GM21717 (cell line): ENCODE measurements around the gene BNC2.
"Not testable (repeated sequence)": the region's sequence is repeated elsewhere in the genome, so short reads cannot be mapped to it uniquely, and the experiment has no call there.

ENCODE experiments used
- ATAC-seq: cut with Tn5 transposase; IDR thresholded peaks from one replicate; pipeline ENCODE4 v1.9.1; 2021; ENCODE audit warnings: mild to moderate bottlenecking, moderate library complexity; ENCODE audit not compliant: unreplicated experiment

Gene BNC2

GRCh38 chr9:16469184-16469583 lies 401.3 kb downstream of the BNC2 start:
- no peak for ATAC-seq

GRCh38 chr9:16461851-16462250 lies 408.6 kb downstream of the BNC2 start:
- ATAC-seq = no peak

DNA sequence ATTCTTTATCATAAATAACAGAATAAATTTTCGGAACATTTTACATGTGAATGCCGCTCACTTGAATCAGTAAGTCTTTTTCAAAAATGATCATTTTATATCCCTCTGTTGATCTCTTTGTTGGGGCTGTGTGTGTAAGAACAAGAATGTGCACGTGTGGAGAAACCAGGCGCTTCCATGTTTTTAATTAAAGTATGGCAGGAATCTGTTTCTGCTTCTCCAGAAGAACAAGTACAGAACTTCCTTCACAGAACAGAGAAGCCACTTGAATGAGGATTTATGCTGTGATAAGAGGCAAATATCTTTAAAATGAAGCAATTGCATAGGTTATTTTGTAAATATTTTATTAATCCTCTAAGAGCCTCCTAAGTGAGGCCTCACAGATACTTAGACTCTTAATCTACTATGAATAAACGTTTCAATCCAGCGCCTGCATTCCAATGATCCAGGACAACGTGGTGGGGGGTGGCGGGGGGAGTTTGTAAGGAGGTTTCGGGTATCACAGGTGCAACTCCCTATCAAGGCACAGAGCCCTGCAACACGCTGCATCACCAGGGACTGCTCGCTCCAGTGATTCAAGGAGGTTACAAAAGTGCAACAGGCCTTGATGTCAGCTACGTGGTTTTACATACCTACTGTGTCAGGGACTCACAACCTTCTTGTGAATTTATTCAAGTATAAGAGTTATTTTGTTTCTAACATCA lies 409.2 kb downstream of the BNC2 start:
- no peak for ATAC-seq

- ATAC-seq = no peak
Measured at GRCh38 chr9:16460696-16461095, 409.8 kb downstream of the BNC2 start.

GRCh38 chr9:16459421-16460148 lies 410.9 kb downstream of the BNC2 start:
- peak; percentile 32 for ATAC-seq

DNA sequence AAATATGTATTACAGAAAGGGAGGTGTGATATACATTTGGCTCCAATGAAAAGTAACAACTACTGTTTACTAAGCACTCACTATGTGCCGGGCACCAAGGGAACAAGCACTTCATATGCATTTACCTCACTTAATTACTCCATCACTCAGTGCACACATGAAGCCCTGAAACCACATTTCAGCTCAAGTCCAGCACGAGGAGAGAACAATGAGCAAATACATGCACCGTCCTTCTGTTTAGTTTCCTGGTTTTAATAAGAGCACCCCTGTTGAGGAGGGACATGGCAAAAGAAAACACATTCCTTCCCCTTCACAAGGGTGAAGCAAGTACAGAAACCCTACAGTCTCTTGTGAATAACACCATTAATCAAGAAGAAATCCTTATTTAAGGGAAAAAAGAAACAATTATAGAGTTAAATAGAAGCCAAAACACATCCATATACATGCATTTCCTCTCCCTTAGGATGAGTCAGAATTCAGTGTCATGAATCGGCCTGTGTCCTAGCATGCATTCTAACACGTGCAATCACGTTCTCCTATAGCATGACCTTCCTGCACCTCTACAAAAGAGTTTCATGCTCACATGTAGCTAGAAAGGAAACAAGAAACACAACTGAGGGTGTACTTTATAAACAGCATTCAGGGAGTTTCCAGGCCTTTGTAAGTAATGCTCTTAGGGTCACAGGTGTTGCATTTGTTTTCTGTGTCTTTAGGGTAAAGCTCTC lies 411.6 kb downstream of the BNC2 start:
- ATAC-seq = peak; percentile 80

DNA sequence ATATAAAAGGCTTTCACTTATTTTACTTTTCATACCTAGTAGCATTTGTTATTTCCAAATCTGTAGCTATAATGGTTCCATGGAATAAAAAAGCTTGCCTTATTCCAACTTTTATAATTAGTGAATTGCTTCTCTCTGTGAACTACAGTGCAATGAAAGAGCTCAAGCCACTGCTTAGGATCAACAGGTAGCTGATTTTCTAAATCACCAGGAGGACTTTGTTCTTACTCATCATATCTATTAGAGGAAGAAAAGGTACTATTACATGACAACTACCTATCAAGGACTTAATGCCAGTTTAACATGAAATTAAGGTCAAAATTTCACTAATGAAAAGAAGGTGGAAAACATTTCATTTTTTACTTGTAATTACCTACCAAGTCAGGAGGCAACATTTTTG lies 414.6 kb downstream of the BNC2 start:
- no peak for ATAC-seq

GRCh38 chr9:16453390-16453789 lies 417.1 kb downstream of the BNC2 start:
- no peak for ATAC-seq

GRCh38 chr9:16450578-16450977 lies 419.9 kb downstream of the BNC2 start:
- ATAC-seq = peak; percentile 63

GRCh38 chr9:16450043-16450442 lies 420.4 kb downstream of the BNC2 start:
- ATAC-seq = no peak

DNA sequence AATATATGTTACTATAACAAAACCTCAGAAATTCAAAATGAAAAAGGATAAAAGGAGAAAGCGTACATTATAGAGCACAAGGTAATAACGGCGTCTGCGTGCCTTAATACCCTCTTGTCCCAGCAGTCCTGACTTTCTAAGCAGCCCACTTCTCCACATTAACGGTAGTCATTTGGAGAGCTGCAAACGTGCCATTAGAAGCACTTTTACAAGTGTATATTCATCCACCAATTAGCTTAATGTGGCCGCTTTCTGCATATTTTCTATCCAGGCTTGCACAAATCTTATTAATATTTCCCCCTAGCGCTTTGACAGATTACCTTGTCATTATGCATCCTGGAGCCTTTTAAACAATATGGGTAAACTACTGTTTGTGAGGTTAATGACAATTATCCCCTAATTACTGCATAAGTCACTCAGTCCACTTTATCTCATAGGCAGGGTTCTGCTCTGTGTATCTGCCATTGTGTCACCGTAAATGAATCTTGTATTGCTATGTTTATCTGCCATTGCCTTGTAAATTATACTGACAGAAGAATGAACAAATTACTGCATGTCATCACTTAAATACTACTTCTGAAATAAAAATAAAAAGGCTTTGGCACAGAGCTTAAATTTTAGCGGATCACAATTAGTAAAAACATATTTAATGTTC lies 421.3 kb downstream of the BNC2 start:
- ATAC-seq = no peak

GRCh38 chr9:16447946-16448345 lies 422.5 kb downstream of the BNC2 start:
- ATAC-seq = no peak

- ATAC-seq = no peak
Measured at GRCh38 chr9:16446636-16447035, 423.8 kb downstream of the BNC2 start.

GRCh38 chr9:16445141-16445920 lies 425.1 kb downstream of the BNC2 start:
- ATAC-seq = no peak

DNA sequence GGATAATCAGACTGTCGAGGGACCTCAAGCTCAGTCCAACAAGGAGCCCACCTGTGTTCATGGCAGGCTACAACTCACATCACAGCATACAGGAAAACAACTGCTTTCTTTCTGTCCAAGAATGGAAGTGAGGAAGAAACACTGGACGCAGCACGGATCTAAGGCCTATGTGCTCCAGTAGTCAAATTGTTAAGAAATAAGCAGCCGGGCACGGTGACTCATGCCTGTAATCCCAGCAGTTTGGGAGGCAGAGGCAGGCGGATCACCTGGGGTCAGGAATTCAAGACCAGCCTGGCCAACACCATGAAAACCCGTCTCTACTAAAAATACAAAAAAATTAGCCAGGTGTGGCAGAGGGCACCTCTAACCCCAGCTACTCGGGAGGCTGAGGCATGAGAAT lies 427.8 kb downstream of the BNC2 start:
- ATAC-seq = no peak

DNA sequence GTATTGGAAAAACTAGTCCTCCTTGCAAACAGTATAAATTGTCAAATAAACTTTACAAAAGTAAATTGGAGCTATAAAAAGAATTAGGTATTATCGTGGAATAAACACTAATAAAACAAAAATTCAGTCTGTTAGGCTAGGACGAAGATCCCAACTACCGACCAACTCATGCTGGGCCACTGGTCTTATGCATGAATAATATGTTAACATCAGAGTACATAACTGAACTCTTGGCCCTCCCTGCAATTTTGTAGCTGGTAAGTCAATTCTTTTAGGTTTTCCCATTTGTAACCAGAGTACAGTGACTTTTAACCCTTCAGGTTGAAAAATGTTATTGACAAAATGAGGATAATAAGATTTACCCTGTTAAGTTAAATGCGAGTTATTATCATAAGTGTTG lies 428.7 kb downstream of the BNC2 start:
- no peak for ATAC-seq

DNA sequence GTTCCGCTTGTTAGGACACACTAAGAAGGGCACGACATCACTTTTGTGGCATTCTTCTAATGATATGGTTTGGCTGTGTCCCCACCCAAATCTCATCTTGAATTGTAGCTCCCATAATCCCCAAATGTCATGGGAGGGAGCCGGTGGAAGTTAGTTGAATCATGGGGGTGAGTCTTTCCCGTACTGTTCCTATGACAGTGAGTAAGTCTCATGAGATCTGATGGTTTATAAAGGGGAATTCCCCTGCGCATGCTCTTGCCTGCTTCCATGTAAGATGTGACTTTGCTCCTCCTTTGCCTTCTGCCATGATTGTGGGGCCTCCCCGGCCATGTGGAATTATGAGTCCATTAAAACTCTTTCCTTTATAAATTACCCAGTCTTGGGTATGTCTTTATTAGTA lies 431.6 kb downstream of the BNC2 start:
- not testable (repeated sequence) for ATAC-seq

DNA sequence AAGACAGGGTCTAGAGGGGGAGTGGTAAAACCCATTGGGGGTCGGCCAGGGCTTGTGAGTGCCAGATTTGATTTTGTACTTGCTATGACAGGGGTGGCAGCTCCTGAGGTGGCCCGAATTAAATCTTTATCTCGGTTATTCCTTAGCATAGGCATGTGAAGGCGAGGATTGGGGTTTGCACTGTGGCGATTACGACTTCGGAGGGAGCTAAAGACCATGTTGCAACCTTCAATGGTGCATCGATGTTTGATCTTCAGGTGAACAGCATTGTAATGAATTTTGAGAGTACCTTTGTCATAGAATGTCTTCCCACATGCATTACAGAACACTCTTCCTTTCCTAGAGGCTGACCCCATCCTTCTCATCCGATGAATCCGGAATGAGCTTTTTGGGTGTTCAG lies 433.9 kb downstream of the BNC2 start:
- ATAC-seq = no peak

- ATAC-seq = no peak
Measured at GRCh38 chr9:16434526-16434925, 435.9 kb downstream of the BNC2 start.

GRCh38 chr9:16433494-16433893 lies 437.0 kb downstream of the BNC2 start:
- ATAC-seq = no peak
